GM19452 (cell line): Measurements from ENCODE around the gene POU2AF1.
"Not testable (repeated sequence)": the region's sequence is repeated elsewhere in the genome, so short reads cannot be mapped to it uniquely, and the experiment has no call there.

Source experiments
- ATAC-seq: cut with Tn5 transposase; IDR thresholded peaks from one replicate; pipeline ENCODE4 v1.9.1; 2021; ENCODE audit not compliant: unreplicated experiment

POU2AF1 gene

GRCh38 chr11:111410951-111411350, 31.9 kb upstream of the POU2AF1 start:
- ATAC-seq = no peak

GRCh38 chr11:111409915-111410314, 30.8 kb upstream of the POU2AF1 start:
- peak; percentile 60 for ATAC-seq

GRCh38 chr11:111408789-111409727, 30.0 kb upstream of the POU2AF1 start:
- peak; percentile 55 for ATAC-seq

- no peak for ATAC-seq
Observed at GRCh38 chr11:111407652-111408051, 28.6 kb upstream of the POU2AF1 start.

- ATAC-seq = no peak
Observed at GRCh38 chr11:111406589-111406988, 27.5 kb upstream of the POU2AF1 start.

- no peak for ATAC-seq
Observed at GRCh38 chr11:111406091-111406490, 27.0 kb upstream of the POU2AF1 start.

GRCh38 chr11:111405551-111405950, 26.5 kb upstream of the POU2AF1 start:
- no peak for ATAC-seq

GRCh38 chr11:111403051-111403726, 24.1 kb upstream of the POU2AF1 start:
- ATAC-seq = no peak

GRCh38 chr11:111402411-111402810, 23.3 kb upstream of the POU2AF1 start:
- ATAC-seq = no peak

GRCh38 chr11:111401957-111402356, 22.9 kb upstream of the POU2AF1 start:
- not testable (repeated sequence) for ATAC-seq

- no peak for ATAC-seq
Observed at GRCh38 chr11:111400595-111400994, 21.5 kb upstream of the POU2AF1 start.

GRCh38 chr11:111399187-111400031, 20.3 kb upstream of the POU2AF1 start:
- ATAC-seq = no peak

- no peak for ATAC-seq
Observed at GRCh38 chr11:111397034-111397433, 18.0 kb upstream of the POU2AF1 start.

GRCh38 chr11:111395749-111396148, 16.7 kb upstream of the POU2AF1 start:
- ATAC-seq = no peak

- ATAC-seq = no peak
Observed at GRCh38 chr11:111395081-111395480, 16.0 kb upstream of the POU2AF1 start.

- not testable (repeated sequence) for ATAC-seq
Observed at GRCh38 chr11:111394147-111394546, 15.1 kb upstream of the POU2AF1 start.

GRCh38 chr11:111393585-111393984, 14.5 kb upstream of the POU2AF1 start:
- ATAC-seq = no peak

GRCh38 chr11:111393096-111393495, 14.0 kb upstream of the POU2AF1 start:
- no peak for ATAC-seq

- no peak for ATAC-seq
Observed at GRCh38 chr11:111392552-111392951, 13.5 kb upstream of the POU2AF1 start.

GRCh38 chr11:111391328-111392124, 12.5 kb upstream of the POU2AF1 start:
- ATAC-seq = no peak
